HG02759 (cell line): ENCODE measurements around the gene NFX1.
"Not testable (repeated sequence)": the region's sequence is repeated elsewhere in the genome, so short reads cannot be mapped to it uniquely, and the experiment has no call there.

Source experiments
- ATAC-seq: cut with Tn5 transposase; IDR thresholded peaks from one replicate; pipeline ENCODE4 v1.9.1; 2021; ENCODE audit warnings: mild to moderate bottlenecking, moderate library complexity; ENCODE audit not compliant: unreplicated experiment

Gene NFX1

GRCh38 chr9:33307067-33307466 lies 16.8 kb downstream of the NFX1 start:
- no peak for ATAC-seq

GRCh38 chr9:33309903-33310302 lies 19.6 kb downstream of the NFX1 start:
- ATAC-seq: no peak

GRCh38 chr9:33310748-33311147 lies 20.4 kb downstream of the NFX1 start:
- ATAC-seq: no peak

GRCh38 chr9:33311953-33312352 lies 21.6 kb downstream of the NFX1 start:
- no peak for ATAC-seq

GRCh38 chr9:33315371-33315770 lies 25.1 kb downstream of the NFX1 start:
- ATAC-seq: no peak

GRCh38 chr9:33317136-33317535 lies 26.8 kb downstream of the NFX1 start:
- not testable (repeated sequence) for ATAC-seq

- no peak for ATAC-seq
Observed at GRCh38 chr9:33318225-33318624, 27.9 kb downstream of the NFX1 start.

GRCh38 chr9:33318781-33319180 lies 28.5 kb downstream of the NFX1 start:
- no peak for ATAC-seq

GRCh38 chr9:33320230-33320567 lies 29.9 kb downstream of the NFX1 start:
- no peak for ATAC-seq

- no peak for ATAC-seq
Observed at GRCh38 chr9:33320568-33321261, 30.4 kb downstream of the NFX1 start.

GRCh38 chr9:33329117-33329563 lies 38.8 kb downstream of the NFX1 start:
- ATAC-seq: no peak

GRCh38 chr9:33329979-33330378 lies 39.7 kb downstream of the NFX1 start:
- no peak for ATAC-seq

GRCh38 chr9:33331377-33331891 lies 41.1 kb downstream of the NFX1 start:
- ATAC-seq: no peak

- ATAC-seq: no peak
Observed at GRCh38 chr9:33332011-33332410, 41.7 kb downstream of the NFX1 start.

- not testable (repeated sequence) for ATAC-seq
Observed at GRCh38 chr9:33332956-33333355, 42.6 kb downstream of the NFX1 start.

GRCh38 chr9:33340186-33340585 lies 49.9 kb downstream of the NFX1 start:
- no peak for ATAC-seq

- no peak for ATAC-seq
Observed at GRCh38 chr9:33341182-33341581, 50.9 kb downstream of the NFX1 start.

GRCh38 chr9:33344145-33344544 lies 53.8 kb downstream of the NFX1 start:
- ATAC-seq: no peak

- no peak for ATAC-seq
Observed at GRCh38 chr9:33346564-33346963, 56.2 kb downstream of the NFX1 start.

GRCh38 chr9:33348998-33349397 lies 58.7 kb downstream of the NFX1 start:
- ATAC-seq: no peak

- ATAC-seq: no peak
Observed at GRCh38 chr9:33349743-33350142, 59.4 kb downstream of the NFX1 start.

- ATAC-seq: no peak
Observed at GRCh38 chr9:33350310-33350709, 60.0 kb downstream of the NFX1 start.

GRCh38 chr9:33351547-33351946 lies 61.2 kb downstream of the NFX1 start:
- no peak for ATAC-seq
